GM12878 (cell line): ENCODE measurements around the gene PCDHB11. TPM values are rescaled to one million over a fixed set of nuclear protein-coding genes. Genes with fewer than 3 reads are reported as not detected.
"Not testable (repeated sequence)": the region's sequence is repeated elsewhere in the genome, so short reads cannot be mapped to it uniquely, and the experiment has no call there.

Experiments
- ATAC-seq: fragments of 200-7000 bp; cut with Tn5 transposase; 3 replicates; pipeline ENCODE4 v1.9.1; 2020; ENCODE audit warnings: mild to moderate bottlenecking, moderate library complexity
- BruUV-seq: library from RNA; stranded (reverse); fragments of 400-500 nt; replicated peaks from 2 replicates; lab custom pipeline; 2021; lab: Mats Ljungman, UMichigan
- CTCF ChIA-PET: fragments of 300-600 bp; sonication (Branson Sonifier 250); formaldehyde crosslinking; extraction: SDS; loops from one replicate; lab custom pipeline; 2021; ENCODE audit warnings: inconsistent platforms; lab: Yijun Ruan, JAX
- POLR2A ChIA-PET: fragments of 350-600 bp; formaldehyde crosslinking; extraction: SDS; loops from one replicate; lab custom pipeline; 2021; ENCODE audit warnings: inconsistent platforms; lab: Charles Lee
- RAD21 ChIA-PET: fragments of 300-600 bp; sonication (Branson Sonifier 250); formaldehyde crosslinking; loops from one replicate; lab custom pipeline; 2023; ENCODE audit warnings: antibody characterized with exemption; ENCODE audit not compliant: unreplicated experiment; lab: Charles Lee
- SMC1A ChIA-PET: fragments of 300-600 bp; sonication (Branson Sonifier 250); formaldehyde crosslinking; loops from one replicate; lab custom pipeline; 2023; ENCODE audit not compliant: unreplicated experiment, uncharacterized antibody; lab: Charles Lee
- DNase-seq: peaks from one replicate; pipeline ENCODE4 v3.0.0-alpha.2; 2011; ENCODE audit warnings: low read depth, low spot score
- FAIRE-seq: peaks from 3 replicates; lab custom pipeline; 2011; peaks lifted over from hg19 to GRCh38; lab: Jason Lieb, UNC
- H2AFZ ChIP-seq: 2 replicates; pipeline ENCODE4 v1.6.0; 2011; ENCODE audit warnings: low read depth, low read length, control low read depth; ENCODE audit not compliant: control insufficient read depth
- H3K27ac ChIP-seq: 2 replicates; pipeline ENCODE4 v1.5.1; 2011; ENCODE audit warnings: control low read depth; ENCODE audit not compliant: control insufficient read depth, insufficient read depth
- H3K27me3 ChIP-seq, 2 experiments: replicated peaks in 1 of 2; 2 replicates each; pipeline versions ENCODE4 v1.6.0 to v1.6.1; 2011; ENCODE audit warnings: low read length in 1 of 2; ENCODE audit not compliant: control insufficient read depth in 2 of 2, insufficient read depth in 2 of 2
- H3K36me3 ChIP-seq, 2 experiments: 2 replicates each; pipeline ENCODE4 v1.5.1; 2011; ENCODE audit warnings: low read length in 1 of 2; ENCODE audit not compliant: control insufficient read depth in 2 of 2, insufficient read depth in 2 of 2
- H3K4me1 ChIP-seq: 2 replicates; pipeline ENCODE4 v1.6.1; 2011; ENCODE audit warnings: mild to moderate bottlenecking, low read length, moderate library complexity, mixed read lengths; ENCODE audit not compliant: control insufficient read depth, insufficient read depth
- H3K4me2 ChIP-seq: 2 replicates; pipeline ENCODE4 v1.6.0; 2011; ENCODE audit warnings: control low read depth; ENCODE audit not compliant: control insufficient read depth, insufficient read depth
- H3K4me3 ChIP-seq: fragments of 200-600 bp; sonication (generic); 2 replicates; pipeline ENCODE4 v1.5.1; 2016
- H3K79me2 ChIP-seq: 2 replicates; pipeline ENCODE4 v1.6.0; 2011; ENCODE audit warnings: low read length; ENCODE audit not compliant: control insufficient read depth, insufficient read depth
- H3K9ac ChIP-seq: 2 replicates; pipeline ENCODE4 v1.8.0; 2011; ENCODE audit warnings: low read length, control low read depth, mixed read lengths; ENCODE audit not compliant: control insufficient read depth, insufficient read depth
- H3K9me3 ChIP-seq: replicated peaks from 3 replicates; pipeline ENCODE4 v1.5.1; 2011; ENCODE audit warnings: mild to moderate bottlenecking, low read length; ENCODE audit not compliant: control insufficient read depth, insufficient read depth
- H4K20me1 ChIP-seq: 2 replicates; pipeline ENCODE4 v1.6.0; 2011; ENCODE audit not compliant: control insufficient read depth, insufficient read depth
- WGBS: methylation state at CpG from one replicate; pipeline ENCODE4 v1.1.6; 2016; ENCODE audit warnings: low lambda C conversion rate; ENCODE audit not compliant: insufficient replicate concordance, insufficient coverage; ENCODE audit errors: missing lambda C conversion rate; 5-methylcytosine and 5-hydroxymethylcytosine counted together
- in situ Hi-C: fragments of 300-500 bp; cut with MboI; formaldehyde crosslinking; loops from 9 replicates; pipeline ENCODE4 v1.14.3; 2018; ENCODE audit warnings: mixed read lengths
- intact Hi-C: fragments of 100-400 bp; cut with micrococcal nuclease; formaldehyde crosslinking; loops from one replicate; pipeline ENCODE4 v1.14.2; 2022; ENCODE audit not compliant: unreplicated experiment
- polyA plus RNA-seq, 11 experiments: library from polyadenylated mRNA; depleted of rRNA in 4 of 11; unstranded in 6 of 11; stranded (reverse) in 5 of 11; fragments of >200 nt; fragmentation: Nextera tagmentation in 4 of 11; fragmentation: Illumina TruSeq in 1 of 11; extraction: Ambion mirVana in 4 of 11; extraction: Trizol in 1 of 11; gene quantifications; 1 replicate in 1 of 11; 2 replicates in 10 of 11; pipeline versions ENCODE4 v1.2.1 to v1.2.3, GENCODE V29; 2011 to 2016; ENCODE audit warnings: inconsistent platforms in 2 of 11, missing spikeins in 2 of 11, low read depth in 1 of 11
- total RNA-seq, 4 experiments: library from RNA; depleted of rRNA in 3 of 4; stranded (reverse); fragments of >200 nt in 3 of 4; fragmentation: Illumina TruSeq in 1 of 4; extraction: Trizol in 1 of 4; gene quantifications; 2 replicates each; pipeline versions ENCODE4 v1.2.1 to v1.2.3, GENCODE V29; 2013 to 2021

Gene PCDHB11
- total and polyA plus RNA-seq, 10 of the 15 experiments (the other 5 are each of a cell fraction or from before 2014, with no cell fraction given) = not detected

GRCh38 chr5:141246971-141247370 is 47.5 kb downstream of the PCDHB11 start:
- FAIRE-seq, H4K20me1 ChIP-seq, SMC1A ChIA-PET, in situ Hi-C loops, H3K27me3 ChIP-seq, H3K9ac ChIP-seq, RAD21 ChIA-PET, H3K36me3 ChIP-seq, BruUV-seq, CTCF ChIA-PET, H3K4me1 ChIP-seq, H3K27ac ChIP-seq, H2AFZ ChIP-seq, H3K79me2 ChIP-seq, H3K4me2 ChIP-seq, POLR2A ChIA-PET, intact Hi-C loops, DNase-seq, H3K4me3 ChIP-seq, ATAC-seq, H3K9me3 ChIP-seq: not testable (repeated sequence)
- 80% methylated on average over 15 of the region's 42 CpGs for WGBS

GRCh38 chr5:141247434-141247833 is 48.0 kb downstream of the PCDHB11 start:
- intact Hi-C loops, in situ Hi-C loops, CTCF ChIA-PET, H3K36me3 ChIP-seq, POLR2A ChIA-PET, FAIRE-seq, H3K4me1 ChIP-seq, H2AFZ ChIP-seq, H3K4me2 ChIP-seq, H3K4me3 ChIP-seq, H3K79me2 ChIP-seq, SMC1A ChIA-PET, H4K20me1 ChIP-seq, ATAC-seq, H3K9me3 ChIP-seq, H3K9ac ChIP-seq, H3K27ac ChIP-seq, DNase-seq, RAD21 ChIA-PET, H3K27me3 ChIP-seq, BruUV-seq: not testable (repeated sequence)
- 80% methylated on average over 32 of the region's 34 CpGs for WGBS
